ENCODE measurements around the gene SOX14. TPM values are rescaled to one million over a fixed set of nuclear protein-coding genes. Genes with fewer than 3 reads are reported as not detected.

Gene SOX14
- total RNA-seq, 1 donor from 2014 or later = not detected

Other genes with a start within 250 kb of the SOX14 start
- gene CLDN18, start 245.8 kb downstream of the SOX14 start, total RNA-seq = not detected